IMR-90 (cell line): ENCODE results near the gene DRD2. TPM values are rescaled to one million over a fixed set of nuclear protein-coding genes. Genes with fewer than 3 reads are reported as not detected.

Experiments used
- ATAC-seq: fragments of 200-7000 bp; cut with Tn5 transposase; 2 replicates; pipeline ENCODE4 v1.9.1; 2020; ENCODE audit warnings: low read depth, mild to moderate bottlenecking, moderate library complexity
- BruUV-seq: library from RNA; stranded (reverse); fragments of 400-500 nt; replicated peaks from 2 replicates; lab custom pipeline; 2021; lab: Mats Ljungman, UMichigan
- CTCF ChIA-PET: fragments of 300-600 bp; formaldehyde crosslinking; extraction: SDS; loops from one replicate; lab custom pipeline; 2021; ENCODE audit warnings: antibody characterized with exemption; lab: Yijun Ruan, JAX
- POLR2A ChIA-PET: fragments of 300-600 bp; sonication (Branson Sonifier 250); formaldehyde crosslinking; loops from one replicate; lab custom pipeline; 2022; ENCODE audit warnings: antibody characterized with exemption; ENCODE audit not compliant: unreplicated experiment; lab: Charles Lee
- DNase-seq: peaks from one replicate; pipeline ENCODE4 v3.0.0; 2013
- H2AFZ ChIP-seq: replicated peaks from 2 replicates; pipeline ENCODE3; 2013; ENCODE audit warnings: low read length, mild to moderate bottlenecking; ENCODE audit not compliant: poor library complexity
- H2AK5ac ChIP-seq: 2 replicates; pipeline ENCODE4 v1.6.1; 2013; ENCODE audit warnings: low read depth, low read length, inconsistent platforms
- H2AK9ac ChIP-seq: replicated peaks from 2 replicates; pipeline ENCODE3; 2013; ENCODE audit warnings: mild to moderate bottlenecking, low read depth, low read length, moderate library complexity; ENCODE audit not compliant: poor library complexity
- H2BK120ac ChIP-seq: 2 replicates; pipeline ENCODE4 v1.6.1; 2013; ENCODE audit warnings: low read depth, low read length, inconsistent platforms
- H2BK15ac ChIP-seq: 3 replicates; pipeline ENCODE4 v1.6.1; 2013; ENCODE audit warnings: low read depth, low read length, inconsistent platforms
- H2BK20ac ChIP-seq: 2 replicates; pipeline ENCODE4 v1.6.1; 2013; ENCODE audit warnings: low read depth, mild to moderate bottlenecking, inconsistent platforms, low read length, moderate library complexity
- H2BK5ac ChIP-seq: 2 replicates; pipeline ENCODE4 v1.6.1; 2013; ENCODE audit warnings: mild to moderate bottlenecking, low read depth, low read length, inconsistent platforms; ENCODE audit not compliant: poor library complexity, severe bottlenecking
- H3K14ac ChIP-seq: replicated peaks from 2 replicates; pipeline ENCODE4 v1.6.1; 2013; ENCODE audit warnings: low read depth, low read length, inconsistent platforms
- H3K18ac ChIP-seq: 2 replicates; pipeline ENCODE4 v1.6.1; 2013; ENCODE audit warnings: low read depth, low read length, control low read depth
- H3K23ac ChIP-seq: 2 replicates; pipeline ENCODE4 v1.6.1; 2013; ENCODE audit warnings: low read depth, low read length, inconsistent platforms
- H3K27ac ChIP-seq: 2 replicates; pipeline ENCODE4 v1.5.1; 2013; ENCODE audit warnings: mild to moderate bottlenecking, control low read depth, low read length; ENCODE audit not compliant: insufficient read depth
- H3K27me3 ChIP-seq: 2 replicates; pipeline ENCODE4 v1.6.1; 2013; ENCODE audit warnings: low read length; ENCODE audit not compliant: control insufficient read depth, insufficient read depth
- H3K36me3 ChIP-seq: 2 replicates; pipeline ENCODE4 v1.6.1; 2013; ENCODE audit warnings: low read length, mixed read lengths; ENCODE audit not compliant: control insufficient read depth, insufficient read depth
- H3K4ac ChIP-seq: 2 replicates; pipeline ENCODE4 v1.6.1; 2013; ENCODE audit warnings: low read depth, low read length, inconsistent platforms
- H3K4me1 ChIP-seq: 2 replicates; pipeline ENCODE4 v1.6.1; 2013; ENCODE audit warnings: low read length, mixed read lengths; ENCODE audit not compliant: control insufficient read depth, insufficient read depth
- H3K4me2 ChIP-seq: 2 replicates; pipeline ENCODE4 v1.6.1; 2013; ENCODE audit warnings: low read depth, mild to moderate bottlenecking, control low read depth, low read length, moderate library complexity
- H3K4me3 ChIP-seq: 2 replicates; pipeline ENCODE4 v1.5.1; 2013; ENCODE audit warnings: low read depth, mild to moderate bottlenecking, control low read depth, low read length, moderate library complexity; ENCODE audit not compliant: insufficient read depth
- H3K56ac ChIP-seq: 2 replicates; pipeline ENCODE4 v1.6.1; 2013; ENCODE audit warnings: low read length, inconsistent platforms; ENCODE audit not compliant: insufficient read depth; ENCODE audit errors: extremely low read depth
- H3K79me1 ChIP-seq, 2 experiments: 2 replicates each; pipeline ENCODE4 v1.6.1; 2013; ENCODE audit warnings: low read length in 2 of 2, inconsistent platforms in 1 of 2, low read depth in 1 of 2
- H3K9ac ChIP-seq: 2 replicates; pipeline ENCODE4 v1.6.1; 2013; ENCODE audit warnings: low read depth, low read length, control low read depth
- H3K9me1 ChIP-seq: 2 replicates; pipeline ENCODE4 v1.6.1; 2013; ENCODE audit warnings: low read length, inconsistent platforms; ENCODE audit not compliant: insufficient read depth
- H3K9me3 ChIP-seq: 2 replicates; pipeline ENCODE4 v1.6.1; 2013; ENCODE audit warnings: low read length; ENCODE audit not compliant: control insufficient read depth, insufficient read depth
- H4K20me1 ChIP-seq: 2 replicates; pipeline ENCODE4 v1.6.1; 2013; ENCODE audit warnings: low read length, inconsistent platforms; ENCODE audit not compliant: insufficient read depth
- H4K5ac ChIP-seq: 2 replicates; pipeline ENCODE4 v1.6.1; 2013; ENCODE audit warnings: mild to moderate bottlenecking, low read depth, low read length, control low read depth
- H4K8ac ChIP-seq, 2 experiments: 2 replicates each; pipeline ENCODE4 v1.6.1; 2013; ENCODE audit warnings: low read depth in 2 of 2, low read length in 2 of 2, control low read depth in 1 of 2, inconsistent platforms in 1 of 2
- H4K91ac ChIP-seq: 2 replicates; pipeline ENCODE4 v1.6.1; 2013; ENCODE audit warnings: low read depth, low read length, inconsistent platforms; ENCODE audit not compliant: insufficient read depth
- BHLHE40 ChIP-seq: fragments of 150-350 bp; IDR thresholded peaks from 2 replicates; pipeline ENCODE4 v1.6.1; 2016; ENCODE audit warnings: mild to moderate bottlenecking, low read depth, low read length
- CHD1 ChIP-seq: IDR thresholded peaks from 2 replicates; pipeline ENCODE4 v1.6.1; 2012; ENCODE audit warnings: low read depth, low read length, improper control_type of control experiment
- MAFK ChIP-seq: IDR thresholded peaks from 2 replicates; pipeline ENCODE4 v1.6.1; 2012; ENCODE audit warnings: low read depth, low read length, improper control_type of control experiment
- MAZ ChIP-seq: IDR thresholded peaks from 2 replicates; pipeline ENCODE4 v1.6.1; 2012; ENCODE audit warnings: low read depth, mild to moderate bottlenecking, low read length, improper control_type of control experiment, moderate library complexity, borderline replicate concordance
- MXI1 ChIP-seq: IDR thresholded peaks from 2 replicates; pipeline ENCODE4 v1.6.1; 2012; ENCODE audit warnings: low read depth, mild to moderate bottlenecking, low read length, moderate library complexity, borderline replicate concordance
- RAD21 ChIP-seq: IDR thresholded peaks from 2 replicates; pipeline ENCODE4 v1.6.1; 2012; ENCODE audit warnings: low read length, improper control_type of control experiment
- RCOR1 ChIP-seq: IDR thresholded peaks from 2 replicates; pipeline ENCODE4 v1.6.1; 2012; ENCODE audit warnings: mild to moderate bottlenecking, low read length, improper control_type of control experiment; ENCODE audit not compliant: insufficient replicate concordance
- SMC3 ChIP-seq: fragments of 150-350 bp; IDR thresholded peaks from 2 replicates; pipeline ENCODE4 v1.6.1; 2016; ENCODE audit warnings: low read depth, mild to moderate bottlenecking, antibody characterized with exemption, low read length, moderate library complexity
- WGBS, 2 experiments: methylation state at CpG; one replicate each; pipeline versions ENCODE4 v1.1.5 to v1.1.7; 2013; ENCODE audit warnings: missing lambda C conversion rate in 2 of 2; ENCODE audit not compliant: insufficient read length in 1 of 2; ENCODE audit errors: extremely low coverage in 2 of 2; 5-methylcytosine and 5-hydroxymethylcytosine counted together
- dilution Hi-C: fragments of 300-500 bp; cut with HindIII; formaldehyde crosslinking; loops from one replicate; pipeline ENCODE4 v1.14.3; 2018; ENCODE audit warnings: low sequenced_read_pairs; ENCODE audit not compliant: unreplicated experiment
- in situ Hi-C: fragments of 300-500 bp; cut with MboI; formaldehyde crosslinking; loops from 3 replicates; pipeline ENCODE4 v1.14.3; 2019; ENCODE audit warnings: low sequenced_read_pairs, inconsistent platforms, mixed read lengths
- intact Hi-C: fragments of 100-400 bp; cut with micrococcal nuclease; formaldehyde crosslinking; loops from 2 replicates; pipeline ENCODE4 v1.10.0; 2022
- polyA plus RNA-seq, 3 experiments: library from polyadenylated mRNA; depleted of rRNA; stranded (reverse); fragments of >200 nt; gene quantifications; 2 replicates each; pipeline ENCODE4 v1.2.3, GENCODE V29; 2012; ENCODE audit warnings: low replicate concordance in 1 of 3
- total RNA-seq: library from RNA; depleted of rRNA; stranded (reverse); fragments of >200 nt; gene quantifications from 2 replicates; pipeline ENCODE4 v1.2.3, GENCODE V29; 2012
- TF ChIP-seq, protein P1 (sequence below): fragments of 150-350 bp; IDR thresholded peaks from 2 replicates; pipeline ENCODE4 v1.6.1; 2017; ENCODE audit warnings: mild to moderate bottlenecking, antibody characterized with exemption, low read length, low read depth

Gene DRD2
- total and polyA plus RNA-seq, 2 of the 4 experiments (the other 2 are of a cell fraction): not detected

DNA sequence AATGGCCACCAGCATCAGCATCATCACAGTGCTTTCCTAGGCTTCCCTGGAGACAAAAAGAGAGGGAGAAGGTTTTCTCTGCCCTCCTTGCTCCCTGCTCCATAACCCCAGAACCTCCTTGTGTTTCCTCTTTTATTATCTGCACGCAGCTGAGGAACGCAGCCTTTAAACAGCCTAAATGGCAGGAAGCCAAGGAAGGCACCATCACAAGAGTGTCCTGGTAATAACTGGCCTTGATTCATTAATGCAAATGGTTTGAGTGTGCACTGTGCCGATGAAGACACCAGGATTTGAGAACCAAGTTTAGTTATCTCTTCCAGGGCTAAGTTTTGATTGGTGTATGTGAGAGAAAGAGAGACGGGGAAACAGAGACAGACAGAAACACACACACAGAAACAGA is 29.4 kb upstream of the DRD2 start:
- POLR2A ChIA-PET: no interaction called here
- no peaks in the 10 kb centered on the region for H3K79me1 ChIP-seq
- intact Hi-C loops: no loop called here
- no peaks in the 10 kb centered on the region for H3K9me3 ChIP-seq
- H2AK9ac ChIP-seq: no peak overlapping the region
- ATAC-seq (no peak; the same call in 1 of the 2 replicates), DNase-seq (no peak)
- H3K4me1 ChIP-seq: no peaks in the 10 kb centered on the region
- H3K56ac ChIP-seq: no peak overlapping the region
- CTCF ChIA-PET: no interaction called here
- BruUV-seq: no TSS peak
- no peak overlapping the region for H3K18ac ChIP-seq
- H3K4me3 ChIP-seq: no peak overlapping the region
- WGBS, 2 experiments: no CpG with 5 or more reads among the region's 4 CpGs
- no peak overlapping the region for H3K9ac ChIP-seq
- H4K8ac ChIP-seq: no peak overlapping the region
- no peaks in the 10 kb centered on the region for H3K36me3 ChIP-seq
- H4K91ac ChIP-seq: no peak overlapping the region
- no peak overlapping the region for H3K4ac ChIP-seq
- dilution Hi-C loops: no loop called here
- H2BK15ac ChIP-seq: no peak overlapping the region
- no peaks in the 10 kb centered on the region for H3K9me1 ChIP-seq
- H2AK5ac ChIP-seq: no peak overlapping the region
- no peak overlapping the region for H3K4me2 ChIP-seq
- no peaks in the 10 kb centered on the region for H4K20me1 ChIP-seq
- H3K27me3 ChIP-seq: peaks cover 2% of the 10 kb centered on the region
- TF ChIP-seq RAD21 (no peak), RCOR1 (no peak), BHLHE40 (no peak), MXI1 (no peak), CHD1 (no peak), MAZ (no peak), SMC3 (no peak), MAFK (no peak)
- TF ChIP-seq, protein P1, sequence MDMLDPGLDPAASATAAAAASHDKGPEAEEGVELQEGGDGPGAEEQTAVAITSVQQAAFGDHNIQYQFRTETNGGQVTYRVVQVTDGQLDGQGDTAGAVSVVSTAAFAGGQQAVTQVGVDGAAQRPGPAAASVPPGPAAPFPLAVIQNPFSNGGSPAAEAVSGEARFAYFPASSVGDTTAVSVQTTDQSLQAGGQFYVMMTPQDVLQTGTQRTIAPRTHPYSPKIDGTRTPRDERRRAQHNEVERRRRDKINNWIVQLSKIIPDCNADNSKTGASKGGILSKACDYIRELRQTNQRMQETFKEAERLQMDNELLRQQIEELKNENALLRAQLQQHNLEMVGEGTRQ: no peak
- no peak overlapping the region for H3K27ac ChIP-seq
- H3K14ac ChIP-seq: no peak overlapping the region
- no peak overlapping the region for H2AFZ ChIP-seq
- H3K23ac ChIP-seq: no peak overlapping the region
- no peak overlapping the region for H2BK120ac ChIP-seq
- no peak overlapping the region for H2BK5ac ChIP-seq
- no peak overlapping the region for H4K5ac ChIP-seq
- no peak overlapping the region for H2BK20ac ChIP-seq
- in situ Hi-C loops: no loop called here
